HCT116 (cell line): Measurements from ENCODE around the gene LRCH1. TPM values are rescaled to one million over a fixed set of nuclear protein-coding genes. Genes with fewer than 3 reads are reported as not detected.

ENCODE experiments used
- ATAC-seq: fragments of 200-7000 bp; cut with Tn5 transposase; 2 replicates; pipeline ENCODE4 v1.9.1; 2020; ENCODE audit warnings: mild to moderate bottlenecking, moderate library complexity
- BruUV-seq: library from RNA; stranded (reverse); fragments of 400-500 nt; replicated peaks from 2 replicates; lab custom pipeline; 2021; lab: Mats Ljungman, UMichigan
- CTCF ChIA-PET: fragments of 300-600 bp; sonication (Branson Sonifier 250); formaldehyde crosslinking; loops from one replicate; lab custom pipeline; 2021; ENCODE audit warnings: antibody characterized with exemption; lab: Charles Lee
- POLR2A ChIA-PET: fragments of 300-600, 350-600 bp; sonication (Branson Sonifier 250); formaldehyde crosslinking; loops from one replicate; lab custom pipeline; 2021; ENCODE audit warnings: antibody characterized with exemption; lab: Charles Lee
- RAD21 ChIA-PET, 2 experiments: fragments of 300-600 bp; sonication (Branson Sonifier 250); formaldehyde crosslinking; loops; one replicate each; lab custom pipeline; 2023; ENCODE audit warnings: low total read pairs in 2 of 2; ENCODE audit not compliant: uncharacterized antibody in 2 of 2, unreplicated experiment in 2 of 2, low non-redundant PET in 1 of 2; lab: Charles Lee
- DNase-seq: peaks from one replicate; pipeline ENCODE4 v3.0.0-alpha.2; 2010; ENCODE audit warnings: low read depth, low spot score
- H2AFZ ChIP-seq: fragments of 200-600 bp; shearing (Covaris generic), sonication (generic); 2 replicates; pipeline ENCODE4 v1.6.1; 2017; ENCODE audit warnings: low read depth, mixed run types, mixed read lengths, antibody characterized with exemption, low read length; ENCODE audit not compliant: poor library complexity, severe bottlenecking
- H3K27ac ChIP-seq: 2 replicates; pipeline ENCODE4 v1.5.1; 2012; ENCODE audit warnings: low read depth, low read length
- H3K27me3 ChIP-seq: fragments of 200-600 bp; sonication (generic); 2 replicates; pipeline ENCODE4 v1.6.1; 2016; ENCODE audit warnings: mixed run types, low read length, mixed read lengths; ENCODE audit not compliant: insufficient read depth
- H3K36me3 ChIP-seq, 2 experiments: fragments of 200-500 bp in 1 of 2; fragments of 200-600 bp in 1 of 2; sonication (Bioruptor generic) in 1 of 2; sonication (generic) in 1 of 2; 2 replicates each; pipeline versions ENCODE4 v1.5.1 to v1.6.1; 2014 to 2016; ENCODE audit warnings: low read length in 2 of 2, inconsistent platforms in 1 of 2, mixed read lengths in 1 of 2, mixed run types in 1 of 2; ENCODE audit not compliant: insufficient read depth in 2 of 2, control insufficient read depth in 1 of 2
- H3K4me1 ChIP-seq, 2 experiments: fragments of 200-600 bp in 1 of 2; sonication (generic) in 1 of 2; 2 replicates each; pipeline versions ENCODE4 v1.5.1 to v1.6.1; 2012 to 2017; ENCODE audit warnings: low read length in 2 of 2, inconsistent platforms in 1 of 2, mild to moderate bottlenecking in 1 of 2, mixed read lengths in 1 of 2, mixed run types in 1 of 2, moderate library complexity in 1 of 2; ENCODE audit not compliant: insufficient read depth in 2 of 2, control insufficient read depth in 1 of 2
- H3K4me2 ChIP-seq: fragments of 200-600 bp; sonication (generic); 2 replicates; pipeline ENCODE4 v1.6.1; 2017; ENCODE audit warnings: mixed run types, low read length, mixed read lengths
- H3K4me3 ChIP-seq, 2 experiments: fragments of 200-600 bp in 1 of 2; sonication (generic) in 1 of 2; replicated peaks in 1 of 2; 2 replicates each; pipeline ENCODE4 v1.5.1; 2011 to 2016; ENCODE audit warnings: low read length in 2 of 2, control low read depth in 1 of 2, low read depth in 1 of 2, mild to moderate bottlenecking in 1 of 2, mixed read lengths in 1 of 2, mixed run types in 1 of 2
- H3K79me2 ChIP-seq: fragments of 200-600 bp; sonication (generic); 2 replicates; pipeline ENCODE4 v1.6.1; 2017; ENCODE audit warnings: mild to moderate bottlenecking, mixed run types, low read length, moderate library complexity, mixed read lengths; ENCODE audit not compliant: insufficient read depth
- H3K9ac ChIP-seq: fragments of 200-600 bp; sonication (generic); 2 replicates; pipeline ENCODE4 v1.6.1; 2016; ENCODE audit warnings: low read length, mixed read lengths
- H3K9me2 ChIP-seq: fragments of 200-600 bp; sonication (generic), shearing (Covaris generic); 2 replicates; pipeline ENCODE4 v1.6.1; 2017; ENCODE audit warnings: mixed run types, mild to moderate bottlenecking, moderate library complexity; ENCODE audit not compliant: insufficient read depth
- H3K9me3 ChIP-seq, 2 experiments: fragments of 200-500 bp in 1 of 2; fragments of 200-600 bp in 1 of 2; sonication (Bioruptor generic) in 1 of 2; sonication (generic) in 1 of 2; 2 replicates each; pipeline ENCODE4 v1.6.1; 2014 to 2017; ENCODE audit warnings: low read length in 2 of 2, mixed read lengths in 2 of 2, inconsistent platforms in 1 of 2, low read depth in 1 of 2, mild to moderate bottlenecking in 1 of 2, mixed run types in 1 of 2, moderate library complexity in 1 of 2; ENCODE audit not compliant: control insufficient read depth in 1 of 2, insufficient read depth in 1 of 2
- H4K20me1 ChIP-seq: fragments of 200-600 bp; sonication (generic), shearing (Covaris generic); 2 replicates; pipeline ENCODE4 v1.6.1; 2017; ENCODE audit warnings: mixed run types, mild to moderate bottlenecking, moderate library complexity; ENCODE audit not compliant: insufficient read depth
- CEBPB ChIP-seq: IDR thresholded peaks from 2 replicates; pipeline ENCODE4 v1.6.1; 2012; ENCODE audit warnings: low read depth
- ELF1 ChIP-seq: IDR thresholded peaks from 2 replicates; pipeline ENCODE4 v1.6.1; 2012; ENCODE audit warnings: low read depth, borderline replicate concordance
- EZH2 ChIP-seq: fragments of 200-600 bp; sonication (generic); IDR thresholded peaks from 2 replicates; pipeline ENCODE4 v1.6.1; 2017; ENCODE audit warnings: antibody characterized with exemption, mixed run types
- FOSL1 ChIP-seq: IDR thresholded peaks from 2 replicates; pipeline ENCODE4 v1.6.1; 2012; ENCODE audit warnings: low read depth
- POLR2A ChIP-seq: IDR thresholded peaks from 2 replicates; pipeline ENCODE4 v1.7.0; 2011; ENCODE audit warnings: borderline replicate concordance; ENCODE audit not compliant: insufficient read depth, insufficient read length; ENCODE audit errors: extremely low read depth
- POLR2AphosphoS5 ChIP-seq: IDR thresholded peaks from 2 replicates; pipeline ENCODE4 v1.6.1; 2011; ENCODE audit warnings: mild to moderate bottlenecking, low read depth, low read length, moderate library complexity
- SP1 ChIP-seq: IDR thresholded peaks from 2 replicates; pipeline ENCODE4 v1.6.1; 2012; ENCODE audit warnings: low read depth
- TCF7L2 ChIP-seq: IDR thresholded peaks from 2 replicates; pipeline ENCODE4 v1.7.0; 2011; ENCODE audit warnings: borderline replicate concordance, inconsistent platforms; ENCODE audit not compliant: insufficient read depth, insufficient read length; ENCODE audit errors: extremely low read depth
- ZNF274 ChIP-seq: fragments of 200-500 bp; sonication (Bioruptor generic); IDR thresholded peaks from 2 replicates; pipeline ENCODE4 v1.6.1; 2014; ENCODE audit warnings: mild to moderate bottlenecking, low read depth, low read length, inconsistent platforms
- intact Hi-C: fragments of 100-400 bp; cut with micrococcal nuclease; formaldehyde crosslinking; loops from 2 replicates; pipeline ENCODE4 v1.10.0; 2022
- total RNA-seq: library from RNA; stranded (reverse); gene quantifications from one replicate; pipeline ENCODE4 v1.2.1, GENCODE V29; 2021; ENCODE audit not compliant: unreplicated experiment
- TF ChIP-seq, protein P1 (sequence below): IDR thresholded peaks from 2 replicates; pipeline ENCODE4 v1.6.1; 2012; ENCODE audit warnings: low read depth
- TF ChIP-seq, protein P2 (sequence below): IDR thresholded peaks from 2 replicates; pipeline ENCODE4 v1.6.1; 2012
- TF ChIP-seq, protein P3 (sequence below): IDR thresholded peaks from 2 replicates; pipeline ENCODE4 v1.6.1; 2011; ENCODE audit warnings: mild to moderate bottlenecking, low read length, moderate library complexity; ENCODE audit not compliant: insufficient replicate concordance; ENCODE audit errors: extremely low read depth

LRCH1 gene
- total RNA-seq, 1 experiment from 2014 or later: 15.6 TPM

DNA sequence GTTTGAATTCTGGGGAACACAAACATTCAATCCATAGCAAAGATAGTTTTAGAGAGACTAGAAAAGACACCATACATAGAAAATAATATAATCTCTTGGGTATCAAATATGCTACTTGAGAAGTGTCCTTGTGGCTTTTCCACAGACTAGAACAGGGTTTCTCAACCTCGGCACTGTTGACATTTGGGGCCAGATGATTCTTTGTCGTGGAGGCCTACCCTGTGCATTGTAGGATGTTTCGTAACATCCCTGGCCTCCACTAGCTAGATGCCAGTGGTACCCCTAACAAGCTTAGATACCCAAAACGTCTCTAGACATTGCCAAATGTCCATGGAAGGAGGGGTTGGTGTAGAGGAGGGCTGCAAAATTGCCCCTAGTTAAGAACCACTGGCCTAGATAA lies 246.2 kb downstream of the LRCH1 start:
- Histone ChIP-seq H3K9me2 (no peaks in the 10 kb centered on the region), H3K4me1 (peaks cover 14 to 26% of the 10 kb centered on the region in 2 experiments), H4K20me1 (no peaks in the 10 kb centered on the region), H3K79me2 (peaks cover 28% of the 10 kb centered on the region)
- ATAC-seq: no peak
- CTCF ChIA-PET: no interaction called here
- TF ChIP-seq, protein P1, sequence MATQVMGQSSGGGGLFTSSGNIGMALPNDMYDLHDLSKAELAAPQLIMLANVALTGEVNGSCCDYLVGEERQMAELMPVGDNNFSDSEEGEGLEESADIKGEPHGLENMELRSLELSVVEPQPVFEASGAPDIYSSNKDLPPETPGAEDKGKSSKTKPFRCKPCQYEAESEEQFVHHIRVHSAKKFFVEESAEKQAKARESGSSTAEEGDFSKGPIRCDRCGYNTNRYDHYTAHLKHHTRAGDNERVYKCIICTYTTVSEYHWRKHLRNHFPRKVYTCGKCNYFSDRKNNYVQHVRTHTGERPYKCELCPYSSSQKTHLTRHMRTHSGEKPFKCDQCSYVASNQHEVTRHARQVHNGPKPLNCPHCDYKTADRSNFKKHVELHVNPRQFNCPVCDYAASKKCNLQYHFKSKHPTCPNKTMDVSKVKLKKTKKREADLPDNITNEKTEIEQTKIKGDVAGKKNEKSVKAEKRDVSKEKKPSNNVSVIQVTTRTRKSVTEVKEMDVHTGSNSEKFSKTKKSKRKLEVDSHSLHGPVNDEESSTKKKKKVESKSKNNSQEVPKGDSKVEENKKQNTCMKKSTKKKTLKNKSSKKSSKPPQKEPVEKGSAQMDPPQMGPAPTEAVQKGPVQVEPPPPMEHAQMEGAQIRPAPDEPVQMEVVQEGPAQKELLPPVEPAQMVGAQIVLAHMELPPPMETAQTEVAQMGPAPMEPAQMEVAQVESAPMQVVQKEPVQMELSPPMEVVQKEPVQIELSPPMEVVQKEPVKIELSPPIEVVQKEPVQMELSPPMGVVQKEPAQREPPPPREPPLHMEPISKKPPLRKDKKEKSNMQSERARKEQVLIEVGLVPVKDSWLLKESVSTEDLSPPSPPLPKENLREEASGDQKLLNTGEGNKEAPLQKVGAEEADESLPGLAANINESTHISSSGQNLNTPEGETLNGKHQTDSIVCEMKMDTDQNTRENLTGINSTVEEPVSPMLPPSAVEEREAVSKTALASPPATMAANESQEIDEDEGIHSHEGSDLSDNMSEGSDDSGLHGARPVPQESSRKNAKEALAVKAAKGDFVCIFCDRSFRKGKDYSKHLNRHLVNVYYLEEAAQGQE: no peak
- TF ChIP-seq, protein P2, sequence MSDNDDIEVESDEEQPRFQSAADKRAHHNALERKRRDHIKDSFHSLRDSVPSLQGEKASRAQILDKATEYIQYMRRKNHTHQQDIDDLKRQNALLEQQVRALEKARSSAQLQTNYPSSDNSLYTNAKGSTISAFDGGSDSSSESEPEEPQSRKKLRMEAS: no peak
- TF ChIP-seq POLR2AphosphoS5 (no peak), ELF1 (no peak), CEBPB (no peak), POLR2A (no peak), ZNF274 (no peak), SP1 (no peak), EZH2 (no peak), FOSL1 (no peak), TCF7L2 (no peak)
- TF ChIP-seq, protein P3, sequence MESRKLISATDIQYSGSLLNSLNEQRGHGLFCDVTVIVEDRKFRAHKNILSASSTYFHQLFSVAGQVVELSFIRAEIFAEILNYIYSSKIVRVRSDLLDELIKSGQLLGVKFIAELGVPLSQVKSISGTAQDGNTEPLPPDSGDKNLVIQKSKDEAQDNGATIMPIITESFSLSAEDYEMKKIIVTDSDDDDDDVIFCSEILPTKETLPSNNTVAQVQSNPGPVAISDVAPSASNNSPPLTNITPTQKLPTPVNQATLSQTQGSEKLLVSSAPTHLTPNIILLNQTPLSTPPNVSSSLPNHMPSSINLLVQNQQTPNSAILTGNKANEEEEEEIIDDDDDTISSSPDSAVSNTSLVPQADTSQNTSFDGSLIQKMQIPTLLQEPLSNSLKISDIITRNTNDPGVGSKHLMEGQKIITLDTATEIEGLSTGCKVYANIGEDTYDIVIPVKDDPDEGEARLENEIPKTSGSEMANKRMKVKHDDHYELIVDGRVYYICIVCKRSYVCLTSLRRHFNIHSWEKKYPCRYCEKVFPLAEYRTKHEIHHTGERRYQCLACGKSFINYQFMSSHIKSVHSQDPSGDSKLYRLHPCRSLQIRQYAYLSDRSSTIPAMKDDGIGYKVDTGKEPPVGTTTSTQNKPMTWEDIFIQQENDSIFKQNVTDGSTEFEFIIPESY: no peak
- TF ChIP-seq, all 23 proteins: peak for 0
- H3K27ac ChIP-seq: no peak overlapping the region
- no peaks in the 10 kb centered on the region for H3K27me3 ChIP-seq
- DNase-seq: no peak
- no peak overlapping the region for H2AFZ ChIP-seq
- no peaks in the 10 kb centered on the region for H3K9me3 ChIP-seq
- no peak overlapping the region for H3K4me2 ChIP-seq
- no peaks in the 10 kb centered on the region for H3K36me3 ChIP-seq
- RAD21 ChIA-PET: no interaction called here
- H3K4me3 ChIP-seq: no peak overlapping the region
- no peak overlapping the region for H3K9ac ChIP-seq
- BruUV-seq: no TSS peak
- POLR2A ChIA-PET: no interaction called here
- intact Hi-C loops: no loop called here
